ENCODE results near the gene ARHGEF2. TPM values are rescaled to one million over a fixed set of nuclear protein-coding genes. Genes with fewer than 3 reads are reported as not detected.

Gene ARHGEF2
- total RNA-seq, 2 experiments from 2014 or later = 78.8 to 133 TPM

DNA sequence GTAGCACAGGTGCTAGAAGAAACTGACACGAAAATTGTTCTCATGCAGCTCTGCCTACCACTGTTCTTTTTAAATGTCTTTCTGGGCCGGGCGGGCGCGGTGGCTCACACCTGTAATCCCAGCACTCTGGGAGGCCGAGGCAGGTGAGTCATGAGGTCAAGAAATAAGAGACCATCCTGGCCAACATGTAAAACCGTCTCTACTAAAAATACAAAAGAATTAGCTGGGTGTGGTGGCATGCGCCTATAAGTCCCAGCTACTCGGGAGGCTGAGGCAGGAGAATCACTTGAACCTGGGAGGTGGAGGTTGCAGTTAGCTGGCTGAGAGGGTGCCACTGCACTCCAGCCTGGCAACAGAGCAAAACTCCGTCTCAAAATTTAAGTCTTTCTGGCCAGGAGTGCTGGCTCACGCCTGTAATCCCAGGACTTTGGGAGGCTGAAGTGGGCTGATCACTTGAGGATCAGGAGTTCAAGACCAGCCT lies 66.3 kb downstream of the ARHGEF2 start:
- Histone ChIP-seq H3K27ac (ENCODE audit: low read depth, low read length, poor library complexity, severe bottlenecking) (peak overlapping the region; percentile 65), H3K4me1 (ENCODE audit: insufficient read depth, low read length, poor library complexity, severe bottlenecking) (peaks cover 23% of the 10 kb centered on the region), H3K36me3 (ENCODE audit: insufficient read depth, low read length) (peaks cover 92% of the 10 kb centered on the region), H4K20me1 (ENCODE audit: insufficient read depth, low read length) (no peaks in the 10 kb centered on the region), H3K4me3 (ENCODE audit: low read depth, low read length, poor library complexity, severe bottlenecking) (no peak overlapping the region), H3K9me2 (ENCODE audit: insufficient read depth, low read length) (no peaks in the 10 kb centered on the region), H3K79me2 (ENCODE audit: insufficient read depth, low read depth, low read length) (peaks cover 12% of the 10 kb centered on the region; the same call in 1 of the 2 replicates), H3K4me2 (ENCODE audit: low read length) (peak overlapping the region; percentile 90), H3K9me3 (ENCODE audit: low read length) (no peaks in the 10 kb centered on the region), H2AFZ (ENCODE audit: low read length) (no peak overlapping the region)
- TF ChIP-seq CTCF (conservative IDR thresholded peaks at IDR 0.05; ENCODE audit: low read length) (no peak), EZH2phosphoT487 (IDR thresholded peaks at IDR 0.05; ENCODE audit: borderline replicate concordance, low read depth, low read length) (no peak)
- intact Hi-C loops (cut with micrococcal nuclease; ENCODE audit: unreplicated experiment) = no loop called here
- no peak for DNase-seq (ENCODE audit: low spot score)
- BruUV-seq (replicated peaks) = no TSS peak
- ChIA-PET CTCF (ENCODE audit: unreplicated experiment) (interaction anchor here (1.0 kb wide), 1 partner anchor 33 kb away, joined by 3 read pairs; no protein-coding TSS in a partner anchor), POLR2A (interaction anchor here (0.6 to 0.7 kb wide), 2 partner anchors 36 to 254 kb away, joined by 3 to 4 read pairs; no protein-coding TSS in a partner anchor)

- peak within 1 kb of the TSS; percentile 78 for H3K4me3 ChIP-seq (ENCODE audit: low read depth, low read length, poor library complexity, severe bottlenecking)
- intact Hi-C loops (cut with micrococcal nuclease; ENCODE audit: unreplicated experiment) = no loop called here
- POLR2A ChIA-PET = interaction anchor here (0.7 kb wide), 1 partner anchor 35 kb away, joined by 3 read pairs; no protein-coding TSS in a partner anchor
- peaks cover 23% of the 10 kb centered on the region for H3K4me1 ChIP-seq (ENCODE audit: insufficient read depth, low read length, poor library complexity, severe bottlenecking)
- H3K9me3 ChIP-seq (ENCODE audit: low read length) = no peaks in the 10 kb centered on the region
- DNase-seq (ENCODE audit: low spot score) = peak; percentile 90
- BruUV-seq (replicated peaks) = no TSS peak
- CTCF ChIA-PET (ENCODE audit: unreplicated experiment) = interaction anchor here (0.6 to 1.0 kb wide), 3 partner anchors 33 to 133 kb away, joined by 3 read pairs; no protein-coding TSS in a partner anchor
- H3K4me2 ChIP-seq (ENCODE audit: low read length) = peak within 1 kb of the TSS; percentile 90
- H2AFZ ChIP-seq (ENCODE audit: low read length) = no peak within 1 kb of the TSS
- peaks cover 91% of the 10 kb centered on the region for H3K36me3 ChIP-seq (ENCODE audit: insufficient read depth, low read length)
- H3K27ac ChIP-seq (ENCODE audit: low read depth, low read length, poor library complexity, severe bottlenecking) = peak within 1 kb of the TSS; percentile 65
- no peak for TF ChIP-seq EZH2phosphoT487 (IDR thresholded peaks at IDR 0.05; ENCODE audit: borderline replicate concordance, low read depth, low read length)
- no peak for TF ChIP-seq CTCF (conservative IDR thresholded peaks at IDR 0.05; ENCODE audit: low read length)
- no peaks in the 10 kb centered on the region for H4K20me1 ChIP-seq (ENCODE audit: insufficient read depth, low read length)
- no peaks in the 10 kb centered on the region for H3K9me2 ChIP-seq (ENCODE audit: insufficient read depth, low read length)
- H3K79me2 ChIP-seq (ENCODE audit: insufficient read depth, low read depth, low read length) = peaks cover 12% of the 10 kb centered on the region; the same call in 1 of the 2 replicates
Measured at GRCh38 chr1:155911156-155912055, 66.9 kb downstream of the ARHGEF2 start, which contains the start of gene RIT1. Gene RIT1, minus strand, starts transcription at chr1:155911349. Its CDS starts 588 bp downstream, at chr1:155910761.
